ENCODE measurements around the gene PHACTR1. TPM values are rescaled to one million over a fixed set of nuclear protein-coding genes. Genes with fewer than 3 reads are reported as not detected.

Gene PHACTR1
- total RNA-seq, 2 donors from 2014 or later: 1.3 to 4.3 TPM

DNA sequence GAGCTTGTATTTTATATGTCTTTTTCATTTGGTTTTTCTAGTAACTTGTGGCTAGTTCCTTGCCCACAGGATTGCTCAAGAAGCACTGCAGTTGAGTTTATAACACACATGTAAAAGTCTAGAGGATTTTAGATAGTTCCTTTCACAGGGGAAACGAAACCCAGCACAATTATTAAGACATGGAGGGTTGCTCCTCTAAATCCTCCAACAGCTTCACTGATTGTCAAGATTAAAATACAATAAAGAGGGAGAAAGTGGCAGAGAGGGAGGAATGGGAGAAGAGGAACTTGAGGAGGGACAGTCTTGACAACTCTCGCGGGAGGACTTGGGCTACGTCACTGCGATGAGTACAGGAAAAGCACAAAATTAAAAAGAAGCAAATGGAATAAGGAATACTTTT is 621.5 kb downstream of the PHACTR1 start:
- TF ChIP-seq POLR2AphosphoS5 (IDR thresholded peaks at IDR 0.05) (no peak), POLR2A (IDR thresholded peaks at IDR 0.05) (no peak)
- TF ChIP-seq, protein P1, sequence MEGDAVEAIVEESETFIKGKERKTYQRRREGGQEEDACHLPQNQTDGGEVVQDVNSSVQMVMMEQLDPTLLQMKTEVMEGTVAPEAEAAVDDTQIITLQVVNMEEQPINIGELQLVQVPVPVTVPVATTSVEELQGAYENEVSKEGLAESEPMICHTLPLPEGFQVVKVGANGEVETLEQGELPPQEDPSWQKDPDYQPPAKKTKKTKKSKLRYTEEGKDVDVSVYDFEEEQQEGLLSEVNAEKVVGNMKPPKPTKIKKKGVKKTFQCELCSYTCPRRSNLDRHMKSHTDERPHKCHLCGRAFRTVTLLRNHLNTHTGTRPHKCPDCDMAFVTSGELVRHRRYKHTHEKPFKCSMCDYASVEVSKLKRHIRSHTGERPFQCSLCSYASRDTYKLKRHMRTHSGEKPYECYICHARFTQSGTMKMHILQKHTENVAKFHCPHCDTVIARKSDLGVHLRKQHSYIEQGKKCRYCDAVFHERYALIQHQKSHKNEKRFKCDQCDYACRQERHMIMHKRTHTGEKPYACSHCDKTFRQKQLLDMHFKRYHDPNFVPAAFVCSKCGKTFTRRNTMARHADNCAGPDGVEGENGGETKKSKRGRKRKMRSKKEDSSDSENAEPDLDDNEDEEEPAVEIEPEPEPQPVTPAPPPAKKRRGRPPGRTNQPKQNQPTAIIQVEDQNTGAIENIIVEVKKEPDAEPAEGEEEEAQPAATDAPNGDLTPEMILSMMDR (IDR thresholded peaks at IDR 0.05): no peak
- H3K27ac ChIP-seq: no peak overlapping the region
- no peak overlapping the region for H3K4me3 ChIP-seq
- 88% methylated on average over 5 of the region's 5 CpGs for WGBS
- H3K9me3 ChIP-seq: no peaks in the 10 kb centered on the region
- no peaks in the 10 kb centered on the region for H3K4me1 ChIP-seq (replicated peaks)
- no peaks in the 10 kb centered on the region for H3K27me3 ChIP-seq (replicated peaks; ENCODE audit: insufficient read depth)
- intact Hi-C loops (cut with DNase I): loop anchor here (5.0 kb wide), 1 partner anchor 149 kb away; the partner anchor contains the start of gene GFOD1
- DNase-seq (ENCODE audit: low spot score): no peak
- H3K36me3 ChIP-seq: no peaks in the 10 kb centered on the region

Small RNA genes lying within 50 kb of the gene (small RNA-seq; reads per million reads assigned to genes)
- 0 to 0.37 reads per million in 2 donors for gene RNU1-11P

Measured in prostate gland (tissue), 2 donors.